HTERT RPE-1 (cell line): ENCODE measurements around the gene SPATA24.
"Not testable (repeated sequence)": the region's sequence is repeated elsewhere in the genome, so short reads cannot be mapped to it uniquely, and the experiment has no call there.

Experiments
- in situ Hi-C: fragments of 300-500 bp; cut with MboI; formaldehyde crosslinking; loops from 4 replicates; pipeline ENCODE4 v1.14.3; 2020; ENCODE audit warnings: low sequenced_read_pairs

The SPATA24 gene

DNA sequence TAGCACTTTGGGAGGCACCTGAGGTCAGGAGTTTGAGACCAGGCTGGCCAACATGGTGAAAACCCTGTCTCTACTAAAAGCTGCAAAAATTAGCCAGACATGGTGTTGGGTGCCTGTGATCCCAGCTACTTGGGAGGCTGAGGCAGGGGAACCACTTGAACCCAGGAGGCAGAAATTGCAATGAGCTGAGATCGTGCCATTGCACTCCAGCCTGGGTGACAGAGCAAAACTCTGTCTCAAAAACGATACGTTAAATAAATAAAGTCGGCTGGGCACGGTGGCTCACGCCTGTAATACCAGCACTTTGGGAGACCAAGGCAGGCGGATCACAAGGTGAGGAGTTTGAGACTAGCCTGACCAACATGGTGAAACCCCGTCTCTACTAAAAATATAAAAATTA is 48.0 kb downstream of the SPATA24 start:
- in situ Hi-C loops: not testable (repeated sequence)

DNA sequence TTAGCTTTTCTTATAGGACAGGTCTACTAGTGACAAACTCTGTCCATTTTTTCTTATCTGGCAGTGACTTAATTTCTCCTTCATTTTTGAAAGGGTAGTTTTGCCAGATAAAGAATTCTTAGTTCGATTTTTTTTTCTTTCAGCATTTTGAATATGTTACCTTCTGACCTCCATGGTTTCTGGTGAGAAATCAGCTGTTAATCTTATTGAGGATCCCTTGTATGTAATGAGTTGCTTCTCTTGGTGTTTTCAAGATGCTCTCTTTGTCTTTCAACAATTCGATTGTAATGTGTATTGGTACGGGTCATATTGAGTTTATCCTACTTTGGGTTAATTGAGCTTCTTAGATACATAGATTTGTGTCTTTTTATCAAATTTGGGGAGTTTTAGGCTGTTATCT is 49.7 kb downstream of the SPATA24 start:
- in situ Hi-C loops: no loop called here

DNA sequence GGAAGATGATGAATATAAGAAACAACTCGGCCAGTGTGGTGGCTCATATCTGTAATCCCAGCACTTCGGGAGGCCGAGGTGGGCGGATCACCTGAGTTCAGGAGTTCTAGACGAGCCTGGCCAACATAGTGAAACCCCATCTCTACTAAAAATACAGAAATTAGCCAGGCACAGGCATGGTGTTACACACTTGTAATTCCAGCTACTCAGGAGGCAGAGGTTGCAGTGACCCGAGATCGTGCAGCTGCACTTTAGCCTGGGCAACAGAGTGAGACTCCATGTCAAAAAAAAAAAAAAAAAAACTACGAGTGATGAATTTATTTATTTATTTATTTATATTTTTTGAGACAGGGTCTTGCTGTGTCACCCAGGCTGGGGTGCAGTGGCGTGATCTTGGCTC is 56.0 kb downstream of the SPATA24 start:
- in situ Hi-C loops: not testable (repeated sequence)
